ENCODE results near the gene RHOF.

GRCh38 chr12:121774968-121775474, 18.5 kb downstream of the RHOF start:
- TF ChIP-seq CTCF (IDR thresholded peaks at IDR 0.05; ENCODE audit: insufficient read depth, low read length, poor library complexity, severe bottlenecking) (no peak), EZH2phosphoT487 (conservative IDR thresholded peaks at IDR 0.05; ENCODE audit: low read length) (no peak)
